ENCODE results near the gene RNF220. TPM values are rescaled to one million over a fixed set of nuclear protein-coding genes. Genes with fewer than 3 reads are reported as not detected.

RNF220 gene
- total RNA-seq, 2 donors from 2014 or later: 121 to 125 TPM

- no peak overlapping the region for H3K4me3 ChIP-seq
- no peaks in the 10 kb centered on the region for H3K9me3 ChIP-seq
- H3K4me1 ChIP-seq (ENCODE audit: control insufficient read depth in 1 of 2, low read depth in 2 of 2): no peaks in the 10 kb centered on the region
- TF ChIP-seq CTCF (IDR thresholded peaks at IDR 0.05): no peak
- ATAC-seq (ENCODE audit: insufficient number of reproducible peaks, low FRiP score, low read depth): no peak
- H3K27ac ChIP-seq: no peak overlapping the region
- no peaks in the 10 kb centered on the region for H3K27me3 ChIP-seq (replicated peaks; ENCODE audit: insufficient read depth)
- DNase-seq (ENCODE audit: low spot score): no peak
- H3K36me3 ChIP-seq: no peaks in the 10 kb centered on the region
Observed at GRCh38 chr1:44575396-44575795, 170.3 kb downstream of the RNF220 start.

GRCh38 chr1:44576456-44577150 lies 171.5 kb downstream of the RNF220 start:
- no peak overlapping the region for H3K4me3 ChIP-seq
- H3K9me3 ChIP-seq: no peaks in the 10 kb centered on the region
- DNase-seq (ENCODE audit: low spot score) (no peak), ATAC-seq (ENCODE audit: insufficient number of reproducible peaks, low FRiP score, low read depth) (no peak)
- no peak overlapping the region for H3K27ac ChIP-seq
- H3K27me3 ChIP-seq (replicated peaks; ENCODE audit: insufficient read depth): no peaks in the 10 kb centered on the region
- no peaks in the 10 kb centered on the region for H3K4me1 ChIP-seq (ENCODE audit: control insufficient read depth in 1 of 2, low read depth in 2 of 2)
- TF ChIP-seq CTCF (IDR thresholded peaks at IDR 0.05): no peak
- H3K36me3 ChIP-seq: no peaks in the 10 kb centered on the region

- Histone ChIP-seq H3K27ac (no peak overlapping the region), H3K27me3 (replicated peaks; ENCODE audit: insufficient read depth) (no peaks in the 10 kb centered on the region), H3K36me3 (no peaks in the 10 kb centered on the region), H3K4me3 (no peak overlapping the region), H3K9me3 (no peaks in the 10 kb centered on the region), H3K4me1 (ENCODE audit: control insufficient read depth in 1 of 2, low read depth in 2 of 2) (no peaks in the 10 kb centered on the region)
- TF ChIP-seq CTCF (IDR thresholded peaks at IDR 0.05): no peak
- DNase-seq (ENCODE audit: low spot score) (no peak), ATAC-seq (ENCODE audit: insufficient number of reproducible peaks, low FRiP score, low read depth) (no peak)
Observed at GRCh38 chr1:44581205-44581604, 176.2 kb downstream of the RNF220 start.

- ATAC-seq (ENCODE audit: insufficient number of reproducible peaks, low FRiP score, low read depth): no peak
Observed at GRCh38 chr1:44584167-44584566, 179.1 kb downstream of the RNF220 start.

More at GRCh38 chr1:44584167-44584566, 179.1 kb downstream of the RNF220 start:
- Histone ChIP-seq H3K9me3 (no peaks in the 10 kb centered on the region), H3K27ac (no peak overlapping the region), H3K36me3 (no peaks in the 10 kb centered on the region), H3K27me3 (replicated peaks; ENCODE audit: insufficient read depth) (no peaks in the 10 kb centered on the region), H3K4me3 (no peak overlapping the region), H3K4me1 (ENCODE audit: control insufficient read depth in 1 of 2, low read depth in 2 of 2) (no peaks in the 10 kb centered on the region)
- DNase-seq (ENCODE audit: low spot score): no peak
- no peak for TF ChIP-seq CTCF (IDR thresholded peaks at IDR 0.05)

All from thoracic aorta (tissue), 2 donors.